ENCODE data around the gene HM13. TPM values are rescaled to one million over a fixed set of nuclear protein-coding genes. Genes with fewer than 3 reads are reported as not detected.
A peak's percentile ranks its signal among the peaks of the same experiment; 100 is the strongest.

The HM13 gene
- total RNA-seq, 6 experiments from 2014 or later, result 265 to 332 (median 284) TPM

DNA sequence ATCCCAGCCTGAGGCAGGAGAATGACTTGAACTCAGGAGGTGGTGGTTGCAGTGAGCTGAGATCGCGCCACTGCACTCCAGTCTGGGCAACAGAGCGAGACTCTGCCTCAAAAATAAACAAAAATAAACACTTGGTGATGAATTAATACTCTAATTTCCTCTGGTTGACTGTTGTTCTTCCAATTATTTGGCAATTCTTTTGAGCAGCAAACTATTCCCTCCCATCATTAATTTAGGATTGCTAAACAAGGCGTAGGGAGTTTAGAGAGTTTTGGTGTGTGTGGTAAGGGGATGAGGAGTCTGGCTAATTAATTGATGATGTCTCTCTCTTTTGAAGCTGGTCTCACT lies 88.2 kb downstream of the HM13 start:
- Mint-ChIP-seq H3K36me3 (ENCODE audit: low read depth) (peaks cover 29% of the 10 kb centered on the region), H3K4me1 (ENCODE audit: low read depth) (peaks cover 26% of the 10 kb centered on the region), H3K4me3 (peak overlapping the region; percentile 96), H3K27ac (peak overlapping the region; percentile 99), H3K27me3 (ENCODE audit: insufficient read depth) (peaks cover 34% of the 10 kb centered on the region), H3K9me3 (peaks cover 23% of the 10 kb centered on the region)
- no peak for DNase-seq
- no peak for TF ChIP-seq CTCF (IDR thresholded peaks at IDR 0.05)

- Mint-ChIP-seq H3K27me3 (ENCODE audit: insufficient read depth) (peaks cover 36% of the 10 kb centered on the region), H3K4me3 (peak overlapping the region; percentile 96), H3K9me3 (peaks cover 23% of the 10 kb centered on the region), H3K27ac (peak overlapping the region; percentile 99), H3K4me1 (ENCODE audit: low read depth) (peaks cover 30% of the 10 kb centered on the region), H3K36me3 (ENCODE audit: low read depth) (peaks cover 29% of the 10 kb centered on the region)
- peak; percentile 79 for DNase-seq
- peak; percentile 33; the same call in 1 of the 2 replicates for TF ChIP-seq CTCF (IDR thresholded peaks at IDR 0.05)
Measured at GRCh38 chr20:31602779-31603441, 88.7 kb downstream of the HM13 start.

- Mint-ChIP-seq H3K36me3 (ENCODE audit: low read depth) (peaks cover 29% of the 10 kb centered on the region), H3K9me3 (peaks cover 23% of the 10 kb centered on the region)
Measured at GRCh38 chr20:31603822-31604566, 89.8 kb downstream of the HM13 start.

GRCh38 chr20:31604567-31605030 lies 90.4 kb downstream of the HM13 start:
- Mint-ChIP-seq H3K36me3 (ENCODE audit: low read depth) (peaks cover 29% of the 10 kb centered on the region), H3K27ac (peak overlapping the region; percentile 99), H3K4me3 (peak overlapping the region; percentile 96), H3K9me3 (peaks cover 23% of the 10 kb centered on the region), H3K27me3 (ENCODE audit: insufficient read depth) (peaks cover 38% of the 10 kb centered on the region), H3K4me1 (ENCODE audit: low read depth) (peaks cover 41% of the 10 kb centered on the region)
- TF ChIP-seq CTCF (IDR thresholded peaks at IDR 0.05), result no peak
- no peak for DNase-seq

More at GRCh38 chr20:31603822-31604566, 89.8 kb downstream of the HM13 start:
- TF ChIP-seq CTCF (IDR thresholded peaks at IDR 0.05), result no peak
- Mint-ChIP-seq H3K27me3 (ENCODE audit: insufficient read depth) (peaks cover 38% of the 10 kb centered on the region), H3K4me1 (ENCODE audit: low read depth) (peaks cover 39% of the 10 kb centered on the region), H3K27ac (peak overlapping the region; percentile 99), H3K4me3 (peak overlapping the region; percentile 96)
- peak; percentile 97 for DNase-seq

DNA sequence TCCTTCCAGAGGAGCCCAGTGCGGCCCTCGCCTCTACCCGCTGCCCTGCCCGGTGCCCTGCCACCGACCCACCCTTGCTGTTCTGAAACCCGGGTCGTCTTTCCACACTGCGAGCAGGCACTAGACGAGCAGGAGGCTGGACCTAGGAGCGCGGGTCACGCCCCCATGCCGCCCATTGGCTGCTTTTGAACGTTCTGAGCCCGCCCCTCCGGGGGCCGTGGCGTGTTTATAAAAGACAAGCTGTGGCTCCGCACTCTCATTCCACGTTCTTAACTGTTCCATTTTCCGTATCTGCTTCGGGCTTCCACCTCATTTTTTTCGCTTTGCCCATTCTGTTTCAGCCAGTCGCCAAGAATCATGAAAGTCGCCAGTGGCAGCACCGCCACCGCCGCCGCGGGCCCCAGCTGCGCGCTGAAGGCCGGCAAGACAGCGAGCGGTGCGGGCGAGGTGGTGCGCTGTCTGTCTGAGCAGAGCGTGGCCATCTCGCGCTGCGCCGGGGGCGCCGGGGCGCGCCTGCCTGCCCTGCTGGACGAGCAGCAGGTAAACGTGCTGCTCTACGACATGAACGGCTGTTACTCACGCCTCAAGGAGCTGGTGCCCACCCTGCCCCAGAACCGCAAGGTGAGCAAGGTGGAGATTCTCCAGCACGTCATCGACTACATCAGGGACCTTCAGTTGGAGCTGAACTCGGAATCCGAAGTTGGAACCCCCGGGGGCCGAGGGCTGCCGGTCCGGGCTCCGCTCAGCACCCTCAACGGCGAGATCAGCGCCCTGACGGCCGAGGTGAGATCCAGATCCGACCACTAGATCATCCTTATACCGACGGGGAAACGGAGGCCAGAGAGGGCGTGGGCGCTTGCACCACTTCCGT lies 91.0 kb downstream of the HM13 start, which contains the start of gene ID1:
ID1 (plus strand) TSS at position 259 of the 871 bp plus-strand sequence; CDS start at position 358, 99 bp downstream.
- peaks cover 29% of the 10 kb centered on the region for H3K36me3 Mint-ChIP-seq (ENCODE audit: low read depth)
- DNase-seq, result peak; percentile 97
- peaks cover 38% of the 10 kb centered on the region for H3K27me3 Mint-ChIP-seq (ENCODE audit: insufficient read depth)
- H3K9me3 Mint-ChIP-seq, result peaks cover 23% of the 10 kb centered on the region
- H3K4me1 Mint-ChIP-seq (ENCODE audit: low read depth), result peaks cover 42% of the 10 kb centered on the region
- H3K4me3 Mint-ChIP-seq, result peak within 1 kb of the TSS; percentile 96
- no peak for TF ChIP-seq CTCF (IDR thresholded peaks at IDR 0.05)
- H3K27ac Mint-ChIP-seq, result peak within 1 kb of the TSS; percentile 99
